Kidney epithelial cell (primary cell): ENCODE data around the gene WFDC12. TPM values are rescaled to one million over a fixed set of nuclear protein-coding genes. Genes with fewer than 3 reads are reported as not detected.
A peak's percentile ranks its signal among the peaks of the same experiment; 100 is the strongest.

ENCODE experiments used
- DNase-seq: peaks from one replicate; pipeline ENCODE4 v3.0.0-alpha.2; 2010; ENCODE audit warnings: low read depth
- H3K27me3 ChIP-seq: 2 replicates; pipeline ENCODE4 v1.6.0; 2011; ENCODE audit warnings: low read length; ENCODE audit not compliant: control insufficient read depth, insufficient read depth
- H3K36me3 ChIP-seq: 2 replicates; pipeline ENCODE4 v1.5.1; 2011; ENCODE audit warnings: low read length; ENCODE audit not compliant: control insufficient read depth, insufficient read depth
- H3K4me3 ChIP-seq: 2 replicates; pipeline ENCODE4 v1.5.1; 2011; ENCODE audit warnings: low read depth, mild to moderate bottlenecking, control low read depth, low read length
- total RNA-seq: library from RNA; depleted of rRNA; stranded (reverse); fragments of >200 nt; gene quantifications from 2 replicates; pipeline ENCODE4 v1.2.3, GENCODE V29; 2015
- TF ChIP-seq, protein P1 (sequence below): IDR thresholded peaks from 2 replicates; pipeline ENCODE4 v1.5.1; 2011; ENCODE audit warnings: mild to moderate bottlenecking, moderate library complexity, low read length, control low read depth, inconsistent platforms; ENCODE audit not compliant: insufficient read depth, poor library complexity, severe bottlenecking

Gene WFDC12
- total RNA-seq, 1 donor from 2014 or later, result not detected

DNA sequence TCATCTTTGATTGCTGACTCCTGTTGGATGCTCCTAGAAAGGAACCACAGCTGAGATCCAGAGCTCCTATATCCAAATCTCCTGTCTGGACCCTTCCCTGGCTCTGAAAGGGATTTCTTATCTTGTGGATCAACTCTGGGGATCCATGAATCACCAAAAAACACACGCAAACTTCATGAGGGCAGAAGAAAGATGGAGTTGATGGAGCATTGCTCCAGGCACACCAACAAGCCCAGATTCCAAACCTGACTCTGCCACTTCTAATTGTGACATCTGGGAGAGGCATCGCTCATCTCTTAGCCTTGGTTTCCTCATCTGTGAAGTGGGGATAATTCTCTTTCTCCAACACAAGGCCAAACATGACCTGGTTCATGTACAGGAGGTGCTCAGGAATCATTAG is 30.1 kb downstream of the WFDC12 start:
- peaks cover 8% of the 10 kb centered on the region for H3K27me3 ChIP-seq
- TF ChIP-seq, protein P1, sequence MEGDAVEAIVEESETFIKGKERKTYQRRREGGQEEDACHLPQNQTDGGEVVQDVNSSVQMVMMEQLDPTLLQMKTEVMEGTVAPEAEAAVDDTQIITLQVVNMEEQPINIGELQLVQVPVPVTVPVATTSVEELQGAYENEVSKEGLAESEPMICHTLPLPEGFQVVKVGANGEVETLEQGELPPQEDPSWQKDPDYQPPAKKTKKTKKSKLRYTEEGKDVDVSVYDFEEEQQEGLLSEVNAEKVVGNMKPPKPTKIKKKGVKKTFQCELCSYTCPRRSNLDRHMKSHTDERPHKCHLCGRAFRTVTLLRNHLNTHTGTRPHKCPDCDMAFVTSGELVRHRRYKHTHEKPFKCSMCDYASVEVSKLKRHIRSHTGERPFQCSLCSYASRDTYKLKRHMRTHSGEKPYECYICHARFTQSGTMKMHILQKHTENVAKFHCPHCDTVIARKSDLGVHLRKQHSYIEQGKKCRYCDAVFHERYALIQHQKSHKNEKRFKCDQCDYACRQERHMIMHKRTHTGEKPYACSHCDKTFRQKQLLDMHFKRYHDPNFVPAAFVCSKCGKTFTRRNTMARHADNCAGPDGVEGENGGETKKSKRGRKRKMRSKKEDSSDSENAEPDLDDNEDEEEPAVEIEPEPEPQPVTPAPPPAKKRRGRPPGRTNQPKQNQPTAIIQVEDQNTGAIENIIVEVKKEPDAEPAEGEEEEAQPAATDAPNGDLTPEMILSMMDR, result no peak
- no peak for DNase-seq
- H3K36me3 ChIP-seq, result no peaks in the 10 kb centered on the region
- no peak overlapping the region for H3K4me3 ChIP-seq

DNA sequence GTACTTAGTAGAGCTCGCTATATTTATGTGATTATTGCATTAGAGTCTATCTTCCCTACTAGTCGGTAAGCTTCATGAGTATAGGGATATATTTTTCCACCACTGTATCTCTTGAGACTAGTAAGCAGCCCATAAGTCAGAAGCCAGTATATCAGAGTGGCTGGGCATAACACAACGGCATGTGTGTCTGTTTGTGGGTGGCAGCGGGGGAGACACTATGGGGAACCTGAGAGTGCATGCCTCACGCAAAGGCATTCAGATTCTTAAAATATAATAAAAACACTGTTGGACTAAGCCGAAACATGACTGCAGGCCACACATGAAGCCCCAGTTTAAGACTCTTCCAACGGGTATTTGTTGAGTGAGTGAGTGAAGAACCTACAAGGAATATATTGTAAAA is 31.4 kb downstream of the WFDC12 start:
- H3K4me3 ChIP-seq, result no peak overlapping the region
- no peaks in the 10 kb centered on the region for H3K36me3 ChIP-seq
- no peak for DNase-seq
- peaks cover 4% of the 10 kb centered on the region for H3K27me3 ChIP-seq
- TF ChIP-seq, protein P1, result no peak

DNA sequence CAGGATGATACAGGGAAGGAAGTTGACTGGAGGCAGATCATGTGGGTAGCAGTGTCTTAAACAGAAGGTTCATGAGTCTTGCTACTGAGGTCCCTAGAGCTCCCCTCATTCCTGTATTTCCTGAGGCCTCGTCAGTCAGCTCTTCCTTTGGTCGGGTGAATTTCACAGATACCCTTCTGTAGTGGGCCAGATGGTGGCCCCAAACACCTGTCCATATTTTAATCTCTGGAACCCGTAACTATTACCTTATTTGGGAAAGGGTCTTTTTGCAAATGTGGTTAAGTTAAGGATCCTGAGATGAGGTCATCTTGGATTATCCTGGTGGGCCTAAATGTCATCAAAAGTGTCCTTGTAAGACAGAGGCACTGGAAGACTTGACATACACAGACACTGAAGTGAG is 32.9 kb downstream of the WFDC12 start:
- H3K36me3 ChIP-seq, result no peaks in the 10 kb centered on the region
- H3K27me3 ChIP-seq, result no peaks in the 10 kb centered on the region
- DNase-seq, result no peak
- no peak overlapping the region for H3K4me3 ChIP-seq
- TF ChIP-seq, protein P1, result no peak

DNA sequence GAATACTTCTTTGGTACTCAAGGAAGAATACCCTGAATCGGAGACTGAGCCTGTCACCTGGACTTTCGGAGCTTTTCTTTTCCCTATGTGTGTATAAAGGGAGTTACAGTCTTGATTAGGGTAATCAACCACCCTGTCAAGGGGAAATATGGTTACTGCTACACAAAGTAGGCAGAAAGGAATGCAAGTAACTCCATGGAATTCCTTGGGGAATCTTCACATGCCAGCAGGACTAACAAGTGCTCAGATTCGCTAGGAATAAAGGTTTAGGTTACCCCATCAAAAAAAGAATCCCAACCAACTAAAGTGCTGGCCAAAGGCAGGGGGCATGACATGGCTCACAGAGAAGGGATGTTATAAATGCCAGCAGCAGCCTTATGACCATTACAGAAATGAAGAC is 33.8 kb downstream of the WFDC12 start:
- TF ChIP-seq, protein P1, result no peak
- H3K27me3 ChIP-seq, result no peaks in the 10 kb centered on the region
- H3K36me3 ChIP-seq, result no peaks in the 10 kb centered on the region
- no peak for DNase-seq
- H3K4me3 ChIP-seq, result no peak overlapping the region

DNA sequence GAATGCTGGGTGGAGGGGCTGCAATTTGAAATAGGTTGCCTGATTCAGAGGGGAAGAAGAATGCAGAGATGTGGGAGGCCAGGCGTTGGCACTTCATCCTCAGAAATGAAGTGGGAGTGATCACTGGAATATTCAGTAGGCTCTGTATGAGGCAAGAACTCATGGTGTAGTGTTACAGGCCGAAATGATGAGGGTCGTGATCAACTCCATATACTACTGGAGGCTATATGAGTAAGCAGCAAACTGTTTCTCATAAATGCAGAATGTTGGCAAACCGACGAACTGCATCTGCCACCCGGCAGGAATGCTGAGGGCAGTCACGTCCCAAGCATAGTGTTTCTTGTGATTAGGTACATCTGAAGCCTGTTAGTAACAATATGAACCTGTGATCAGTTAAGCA is 36.0 kb downstream of the WFDC12 start:
- DNase-seq, result peak; percentile 65
- H3K4me3 ChIP-seq, result no peak overlapping the region
- H3K27me3 ChIP-seq, result no peaks in the 10 kb centered on the region
- TF ChIP-seq, protein P1, result no peak
- H3K36me3 ChIP-seq, result no peaks in the 10 kb centered on the region

DNA sequence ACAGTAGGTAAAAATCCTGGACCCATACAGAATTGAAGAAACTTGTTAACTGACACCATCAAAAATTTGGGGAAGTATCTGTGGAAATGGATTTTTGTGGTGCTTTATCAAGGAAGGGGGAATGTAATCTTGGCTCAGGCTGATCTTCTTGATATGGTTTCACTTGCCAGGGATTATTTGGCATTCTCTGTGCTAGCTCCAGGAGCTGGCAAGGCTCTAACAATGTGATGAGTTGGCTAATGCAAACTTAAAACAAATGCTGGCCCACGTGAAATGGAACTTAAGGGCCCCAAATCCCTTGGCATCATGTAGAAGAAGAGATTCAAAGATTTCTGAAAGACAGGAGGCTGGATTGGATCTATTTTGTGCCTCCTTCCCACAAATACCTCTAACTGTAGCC is 36.5 kb downstream of the WFDC12 start:
- TF ChIP-seq, protein P1, result no peak
- H3K36me3 ChIP-seq, result no peaks in the 10 kb centered on the region
- H3K27me3 ChIP-seq, result no peaks in the 10 kb centered on the region
- H3K4me3 ChIP-seq, result no peak overlapping the region
- DNase-seq, result no peak
